H1 (cell line): ENCODE results near the gene LITAFD. TPM values are rescaled to one million over a fixed set of nuclear protein-coding genes. Genes with fewer than 3 reads are reported as not detected.

Experiments used
- CTCF ChIA-PET: fragments of 300-600 bp; sonication (Branson Sonifier 250); formaldehyde crosslinking; loops from one replicate; lab custom pipeline; 2021; ENCODE audit not compliant: partially characterized antibody; lab: Charles Lee
- POLR2A ChIA-PET: fragments of 300-600 bp; sonication (Branson Sonifier 250); formaldehyde crosslinking; loops from one replicate; lab custom pipeline; 2021; ENCODE audit warnings: inconsistent platforms; ENCODE audit not compliant: partially characterized antibody; lab: Charles Lee
- DNase-seq, 2 experiments: peaks; one replicate each; pipeline versions ENCODE4 v3.0.0 to v3.0.0-alpha.2; 2010 to 2022; ENCODE audit warnings: low spot score in 2 of 2, low read depth in 1 of 2, mixed read lengths in 1 of 2
- FAIRE-seq: peaks from 2 replicates; lab custom pipeline; 2011; peaks lifted over from hg19 to GRCh38; lab: Jason Lieb, UNC
- H2AFZ ChIP-seq: 2 replicates; pipeline ENCODE4 v1.8.1; 2012; ENCODE audit warnings: low read length, inconsistent platforms
- H2AK5ac ChIP-seq: 2 replicates; pipeline ENCODE4 v1.6.1; 2013; ENCODE audit warnings: low read depth, low read length
- H2BK120ac ChIP-seq: replicated peaks from 2 replicates; pipeline ENCODE3; 2013; ENCODE audit warnings: low read depth, low read length, inconsistent platforms
- H2BK12ac ChIP-seq: 2 replicates; pipeline ENCODE4 v1.6.1; 2013; ENCODE audit warnings: low read depth, low read length
- H2BK15ac ChIP-seq: 2 replicates; pipeline ENCODE4 v1.6.1; 2013; ENCODE audit warnings: low read length
- H2BK20ac ChIP-seq: 2 replicates; pipeline ENCODE4 v1.6.1; 2013; ENCODE audit warnings: low read length
- H2BK5ac ChIP-seq: 2 replicates; pipeline ENCODE4 v1.6.1; 2013; ENCODE audit warnings: low read depth, low read length
- H3K14ac ChIP-seq: 2 replicates; pipeline ENCODE4 v1.6.1; 2013; ENCODE audit warnings: inconsistent platforms; ENCODE audit not compliant: insufficient read length
- H3K18ac ChIP-seq: 2 replicates; pipeline ENCODE4 v1.6.1; 2013; ENCODE audit warnings: low read length; ENCODE audit errors: extremely low read depth
- H3K23ac ChIP-seq: 2 replicates; pipeline ENCODE4 v1.6.1; 2013; ENCODE audit warnings: inconsistent platforms; ENCODE audit not compliant: insufficient read length
- H3K23me2 ChIP-seq: 2 replicates; pipeline ENCODE4 v1.6.1; 2013; ENCODE audit warnings: low read depth, low read length
- H3K27ac ChIP-seq: 2 replicates; pipeline ENCODE4 v1.6.1; 2011; ENCODE audit warnings: low read depth, low read length, inconsistent platforms
- H3K27me3 ChIP-seq, 4 experiments: replicated peaks in 1 of 4; 1 replicate in 1 of 4; 2 replicates in 3 of 4; pipeline versions ENCODE4 v1.6.1 to v1.8.1; 2011 to 2013; ENCODE audit warnings: low read length in 3 of 4, mild to moderate bottlenecking in 3 of 4, inconsistent platforms in 2 of 4, mixed read lengths in 2 of 4, moderate library complexity in 1 of 4; ENCODE audit not compliant: control insufficient read depth in 3 of 4, insufficient read depth in 3 of 4; ENCODE audit errors: extremely low read depth in 1 of 4
- H3K36me3 ChIP-seq, 4 experiments: 2 replicates each; pipeline versions ENCODE4 v1.6.1 to v1.8.1; 2011 to 2013; ENCODE audit warnings: mild to moderate bottlenecking in 4 of 4, low read length in 3 of 4, moderate library complexity in 2 of 4, control low read depth in 1 of 4, inconsistent platforms in 1 of 4; ENCODE audit not compliant: insufficient read depth in 4 of 4, control insufficient read depth in 2 of 4
- H3K4ac ChIP-seq: replicated peaks from 2 replicates; pipeline ENCODE3; 2013; ENCODE audit warnings: low read length, low read depth, mixed read lengths, inconsistent platforms; ENCODE audit not compliant: insufficient read length
- H3K4me1 ChIP-seq, 4 experiments: replicated peaks in 1 of 4; 1 replicate in 1 of 4; 2 replicates in 3 of 4; pipeline versions ENCODE4 v1.6.1 to v1.8.1; 2011 to 2013; ENCODE audit warnings: low read length in 3 of 4, inconsistent platforms in 2 of 4, mixed read lengths in 1 of 4; ENCODE audit not compliant: insufficient read depth in 4 of 4, control insufficient read depth in 3 of 4
- H3K4me2 ChIP-seq, 2 experiments: 2 replicates each; pipeline versions ENCODE4 v1.6.1 to v1.8.1; 2011 to 2013; ENCODE audit warnings: low read depth in 2 of 2, low read length in 2 of 2, control low read depth in 1 of 2, inconsistent platforms in 1 of 2, mild to moderate bottlenecking in 1 of 2; ENCODE audit not compliant: insufficient read depth in 1 of 2
- H3K4me3 ChIP-seq, 4 experiments: fragments of 200-600, 300-600 bp in 1 of 4; sonication (generic), shearing (Covaris generic), sonication (Bioruptor Twin) in 1 of 4; 2 replicates each; pipeline versions ENCODE4 v1.5.1 to v1.8.1; 2011 to 2016; ENCODE audit warnings: low read length in 4 of 4, low read depth in 3 of 4, control low read depth in 2 of 4, inconsistent platforms in 2 of 4, mild to moderate bottlenecking in 2 of 4, mixed read lengths in 1 of 4, moderate library complexity in 1 of 4; ENCODE audit not compliant: insufficient read depth in 2 of 4; ENCODE audit errors: extremely low read depth in 1 of 4
- H3K56ac ChIP-seq: replicated peaks from 2 replicates; pipeline ENCODE3; 2013; ENCODE audit warnings: low read depth, mild to moderate bottlenecking, mixed read lengths, low read length, inconsistent platforms; ENCODE audit not compliant: insufficient read length
- H3K79me1 ChIP-seq: 2 replicates; pipeline ENCODE4 v1.6.1; 2013; ENCODE audit warnings: low read depth, low read length, control low read depth
- H3K79me2 ChIP-seq, 2 experiments: 2 replicates each; pipeline versions ENCODE4 v1.6.1 to v1.8.1; 2012 to 2013; ENCODE audit warnings: low read length in 2 of 2, mild to moderate bottlenecking in 2 of 2, inconsistent platforms in 1 of 2; ENCODE audit not compliant: insufficient read depth in 2 of 2, control insufficient read depth in 1 of 2
- H3K9ac ChIP-seq, 4 experiments: replicated peaks in 1 of 4; 1 replicate in 1 of 4; 2 replicates in 3 of 4; pipeline versions ENCODE4 v1.6.1 to v1.8.1; 2011 to 2013; ENCODE audit warnings: low read depth in 3 of 4, low read length in 3 of 4, control low read depth in 2 of 4, mild to moderate bottlenecking in 2 of 4, moderate library complexity in 2 of 4, inconsistent platforms in 1 of 4; ENCODE audit errors: extremely low read depth in 1 of 4
- H3K9me3 ChIP-seq, 2 experiments: 2 replicates each; pipeline versions ENCODE4 v1.6.1 to v1.8.1; 2012 to 2013; ENCODE audit warnings: mild to moderate bottlenecking in 2 of 2, moderate library complexity in 2 of 2, control low read depth in 1 of 2, inconsistent platforms in 1 of 2, low read depth in 1 of 2, low read length in 1 of 2, mixed read lengths in 1 of 2; ENCODE audit not compliant: insufficient read depth in 2 of 2
- H4K20me1 ChIP-seq, 2 experiments: replicated peaks in 1 of 2; 2 replicates each; pipeline versions ENCODE3 to v1.8.1; 2011 to 2013; ENCODE audit warnings: inconsistent platforms in 2 of 2, low read length in 2 of 2, mild to moderate bottlenecking in 1 of 2; ENCODE audit not compliant: insufficient read depth in 2 of 2, control insufficient read depth in 1 of 2
- H4K5ac ChIP-seq: 2 replicates; pipeline ENCODE4 v1.6.1; 2013; ENCODE audit warnings: low read length, low read depth, mixed read lengths, inconsistent platforms; ENCODE audit not compliant: insufficient read length
- H4K8ac ChIP-seq: 2 replicates; pipeline ENCODE4 v1.8.0; 2013; ENCODE audit warnings: mild to moderate bottlenecking, moderate library complexity, low read length, inconsistent platforms; ENCODE audit not compliant: insufficient read depth; ENCODE audit errors: extremely low read depth
- H4K91ac ChIP-seq: replicated peaks from 2 replicates; pipeline ENCODE3; 2013; ENCODE audit warnings: low read length, mixed read lengths, inconsistent platforms; ENCODE audit not compliant: insufficient read length
- EGR1 ChIP-seq: IDR thresholded peaks from 2 replicates; pipeline ENCODE4 v1.6.1; 2011; ENCODE audit warnings: low read depth, low read length, borderline replicate concordance
- PHF8 ChIP-seq: fragments of 200-600 bp; sonication (generic); conservative IDR thresholded peaks from 2 replicates; pipeline ENCODE4 v1.7.1; 2012; ENCODE audit warnings: low read depth, mild to moderate bottlenecking, inconsistent platforms, low read length, moderate library complexity
- POLR2AphosphoS5 ChIP-seq: IDR thresholded peaks from 2 replicates; pipeline ENCODE4 v1.6.1; 2011; ENCODE audit warnings: low read depth, low read length
- USF2 ChIP-seq: IDR thresholded peaks from 2 replicates; pipeline ENCODE4 v1.6.1; 2011; ENCODE audit warnings: low read length, improper control_type of control experiment
- WGBS, 2 experiments: shearing (Covaris generic) in 1 of 2; methylation state at CpG; one replicate each; pipeline versions ENCODE4 v1.1.6 to v1.1.7; 2013 to 2015; ENCODE audit warnings: low lambda C conversion rate in 2 of 2, mixed read lengths in 2 of 2, inconsistent platforms in 1 of 2, low coverage in 1 of 2, missing lambda C conversion rate in 1 of 2; ENCODE audit not compliant: insufficient replicate concordance in 2 of 2, insufficient coverage in 1 of 2, insufficient read length in 1 of 2; ENCODE audit errors: extremely low coverage in 1 of 2, missing lambda C conversion rate in 1 of 2; 5-methylcytosine and 5-hydroxymethylcytosine counted together
- long read RNA-seq, 2 experiments: library from RNA in 1 of 2; library from capped mRNA in 1 of 2; stranded (forward); transcript quantifications; one replicate each; pipeline ENCODE4 v2.0.0, GENCODE V29; 2021; ENCODE audit warnings: inconsistent platforms in 1 of 2
- polyA minus RNA-seq, 3 experiments: library from RNA; depleted of rRNA, polyadenylated mRNA; stranded (reverse); fragments of >200 nt; gene quantifications; 1 replicate in 2 of 3; 2 replicates in 1 of 3; pipeline ENCODE4 v1.2.3, GENCODE V29; 2011
- polyA plus RNA-seq, 7 experiments: library from polyadenylated mRNA; depleted of rRNA in 3 of 7; stranded (reverse) in 5 of 7; unstranded in 2 of 7; fragments of >200 nt in 5 of 7; fragments of 200-250 nt in 2 of 7; gene quantifications; 1 replicate in 5 of 7; 2 replicates in 1 of 7; 4 replicates in 1 of 7; pipeline versions ENCODE4 v1.2.1 to v1.2.3, GENCODE V29; 2011 to 2013; ENCODE audit warnings: missing spikeins in 2 of 7, mixed read lengths in 2 of 7
- total RNA-seq: library from RNA; stranded (reverse); fragmentation: NEBNext Ultra II Directional; extraction: Animal tissue kit (Norgen Biotek cat#: 25700); gene quantifications from 2 replicates; pipeline ENCODE4 v1.2.1, GENCODE V29; 2021

The LITAFD gene
- not detected in 2 replicates for total RNA-seq
- polyA plus RNA-seq (2011; rRNA removed), result not detected in 2 replicates
- not detected for polyA plus RNA-seq (2011; cell fraction: cytosol; rRNA removed)
- polyA plus RNA-seq (2011; cell fraction: nucleus; rRNA removed), result not detected
- not detected in 4 replicates for polyA plus RNA-seq (2012, experiment 1 of 2)
- polyA plus RNA-seq (2012, experiment 2 of 2), result not detected
- not detected for polyA plus RNA-seq (2013, experiment 1 of 2)
- polyA plus RNA-seq (2013, experiment 2 of 2), result not detected
- not detected in 2 replicates for polyA minus RNA-seq (2011; rRNA and poly(A)+ RNA removed)
- not detected for polyA minus RNA-seq (2011; cell fraction: cytosol; rRNA and poly(A)+ RNA removed)
- not detected for polyA minus RNA-seq (2011; cell fraction: nucleus; rRNA and poly(A)+ RNA removed)
- long read RNA-seq, experiment 1, result 0 reads
- long read RNA-seq, experiment 2, result 0 reads

- Histone ChIP-seq H2BK20ac (peak within 1 kb of the TSS; percentile 72; the same call in 1 of the 2 replicates), H2BK15ac (0 out of 2 replicates have a peak within 1 kb of the TSS, but pooled peaks have one; percentile 19), H3K56ac (no peak within 1 kb of the TSS), H4K20me1 (no peaks in the 10 kb centered on the region), H3K18ac (no peak within 1 kb of the TSS), H3K79me1 (no peaks in the 10 kb centered on the region), H2BK5ac (peak within 1 kb of the TSS; percentile 3; the same call in 1 of the 2 replicates), H3K36me3 (peaks cover 0 to under 1% (median 0%) of the 10 kb centered on the region in 4 experiments; a peak in 1 of 8 replicates), H2BK12ac (no peak within 1 kb of the TSS), H3K79me2 (no peaks in the 10 kb centered on the region), H3K9ac (no peak within 1 kb of the TSS), H4K8ac (no peak within 1 kb of the TSS), H3K23ac (no peak within 1 kb of the TSS), H4K91ac (no peak within 1 kb of the TSS), H3K4ac (no peak within 1 kb of the TSS), H3K4me2 (no peak within 1 kb of the TSS), H4K5ac (no peak within 1 kb of the TSS), H2AFZ (no peak within 1 kb of the TSS), H3K27me3 (no peaks in the 10 kb centered on the region), H3K4me3 (no peak within 1 kb of the TSS), H3K9me3 (no peaks in the 10 kb centered on the region), H3K14ac (no peak within 1 kb of the TSS), H3K4me1 (peaks cover 3 to 26% (median 17%) of the 10 kb centered on the region in 4 experiments), H2BK120ac (no peak within 1 kb of the TSS), H2AK5ac (no peak within 1 kb of the TSS), H3K27ac (no peak within 1 kb of the TSS), H3K23me2 (no peaks in the 10 kb centered on the region; the same call in 1 of the 2 replicates)
- POLR2A ChIA-PET, result interaction anchor here (0.7 to 29.1 kb wide), 5 partner anchors 8 to 112 kb away, joined by 3 to 456 read pairs (median 7); partner anchors contain the start of gene CARHSP1
- FAIRE-seq (no peak), DNase-seq (no peak)
- no peak for TF ChIP-seq POLR2AphosphoS5
- TF ChIP-seq PHF8, result no peak
- TF ChIP-seq USF2, result no peak
- no peak for TF ChIP-seq EGR1
- WGBS, 2 experiments, result 91% methylated on average over 10 of the region's 10 CpGs; no CpG with 5 or more reads in 1 of the 2 experiments
- CTCF ChIA-PET, result interaction anchor here (0.7 to 7.2 kb wide), 20 partner anchors 9 to 312 kb away, joined by 3 to 52 read pairs (median 4); partner anchors contain the start of gene CARHSP1
Observed at GRCh38 chr16:8882041-8882617, at the start of gene LITAFD. Gene LITAFD, plus strand, starts transcription at chr16:8882351. Its CDS starts 2,005 bp downstream, at chr16:8884356.
